H9 (cell line): ENCODE data around the gene TMC1. TPM values are rescaled to one million over a fixed set of nuclear protein-coding genes. Genes with fewer than 3 reads are reported as not detected.
"Not testable (repeated sequence)": the region's sequence is repeated elsewhere in the genome, so short reads cannot be mapped to it uniquely, and the experiment has no call there.

Experiments
- DNase-seq: peaks from one replicate; pipeline ENCODE4 v3.0.0-alpha.2; 2017
- H2AFZ ChIP-seq: one replicate; pipeline ENCODE4 v1.6.1; 2013; ENCODE audit warnings: mild to moderate bottlenecking, low read length, control low read depth, moderate library complexity
- H2AK5ac ChIP-seq: 2 replicates; pipeline ENCODE4 v1.6.1; 2013; ENCODE audit warnings: low read length, control low read depth, mixed read lengths; ENCODE audit not compliant: insufficient read length
- H2BK120ac ChIP-seq: one replicate; pipeline ENCODE4 v1.6.1; 2013; ENCODE audit warnings: low read depth, mild to moderate bottlenecking, low read length, control low read depth, inconsistent platforms; ENCODE audit not compliant: poor library complexity, severe bottlenecking
- H2BK12ac ChIP-seq: 2 replicates; pipeline ENCODE4 v1.6.1; 2013; ENCODE audit warnings: low read length, control low read depth, mixed read lengths, low read depth; ENCODE audit not compliant: insufficient read length
- H2BK15ac ChIP-seq: 2 replicates; pipeline ENCODE4 v1.6.1; 2013; ENCODE audit warnings: low read depth, low read length, control low read depth
- H2BK20ac ChIP-seq: one replicate; pipeline ENCODE4 v1.6.1; 2013; ENCODE audit warnings: low read depth, mild to moderate bottlenecking, low read length, control low read depth, inconsistent platforms; ENCODE audit not compliant: poor library complexity, severe bottlenecking
- H2BK5ac ChIP-seq: 2 replicates; pipeline ENCODE4 v1.6.1; 2013; ENCODE audit warnings: low read length, control low read depth, mixed read lengths; ENCODE audit not compliant: insufficient read length
- H3K14ac ChIP-seq: 2 replicates; pipeline ENCODE4 v1.6.1; 2013; ENCODE audit warnings: low read length, control low read depth; ENCODE audit not compliant: insufficient read depth
- H3K18ac ChIP-seq: 2 replicates; pipeline ENCODE4 v1.6.1; 2013; ENCODE audit warnings: low read depth, mild to moderate bottlenecking, mixed read lengths, low read length, control low read depth; ENCODE audit not compliant: insufficient read length
- H3K23ac ChIP-seq: 2 replicates; pipeline ENCODE4 v1.6.1; 2013; ENCODE audit warnings: low read length, control low read depth, mixed read lengths, low read depth; ENCODE audit not compliant: insufficient read length
- H3K23me2 ChIP-seq: 2 replicates; pipeline ENCODE4 v1.6.1; 2013; ENCODE audit warnings: low read depth, mild to moderate bottlenecking, mixed read lengths, low read length, control low read depth; ENCODE audit not compliant: insufficient read length, poor library complexity, severe bottlenecking
- H3K27ac ChIP-seq: 2 replicates; pipeline ENCODE4 v1.5.1; 2013; ENCODE audit warnings: low read length, control low read depth, mixed read lengths, low read depth; ENCODE audit not compliant: insufficient read length
- H3K27me3 ChIP-seq: 2 replicates; pipeline ENCODE4 v1.6.1; 2013; ENCODE audit warnings: low read length, control low read depth, inconsistent platforms; ENCODE audit not compliant: insufficient read depth
- H3K4ac ChIP-seq: 2 replicates; pipeline ENCODE4 v1.6.1; 2013; ENCODE audit warnings: low read depth, mild to moderate bottlenecking, control low read depth, inconsistent platforms, low read length, moderate library complexity
- H3K4me1 ChIP-seq: 2 replicates; pipeline ENCODE4 v1.6.1; 2013; ENCODE audit warnings: low read length, control low read depth, inconsistent platforms; ENCODE audit not compliant: insufficient read depth
- H3K4me2 ChIP-seq: 2 replicates; pipeline ENCODE4 v1.6.1; 2013; ENCODE audit warnings: low read length, control low read depth, mixed read lengths; ENCODE audit not compliant: insufficient read length, insufficient read depth
- H3K56ac ChIP-seq: 2 replicates; pipeline ENCODE4 v1.6.1; 2013; ENCODE audit warnings: low read depth, mild to moderate bottlenecking, mixed read lengths, low read length, control low read depth; ENCODE audit not compliant: insufficient read length
- H3K79me1 ChIP-seq: 2 replicates; pipeline ENCODE4 v1.6.1; 2013; ENCODE audit warnings: low read depth, mild to moderate bottlenecking, moderate library complexity, low read length, control low read depth, inconsistent platforms; ENCODE audit not compliant: insufficient read depth, poor library complexity, severe bottlenecking
- H3K79me2 ChIP-seq: 2 replicates; pipeline ENCODE4 v1.6.1; 2013; ENCODE audit warnings: low read length, control low read depth, inconsistent platforms; ENCODE audit not compliant: insufficient read depth
- H3K9ac ChIP-seq: 2 replicates; pipeline ENCODE4 v1.6.1; 2013; ENCODE audit warnings: low read length, control low read depth, mixed read lengths; ENCODE audit not compliant: insufficient read length; ENCODE audit errors: extremely low read depth
- H3K9me3 ChIP-seq: one replicate; pipeline ENCODE4 v1.6.1; 2013; ENCODE audit warnings: low read depth, low read length, inconsistent platforms; ENCODE audit not compliant: control insufficient read depth
- H3T11ph ChIP-seq: one replicate; pipeline ENCODE4 v1.6.1; 2013; ENCODE audit warnings: mild to moderate bottlenecking, low read length, control low read depth, inconsistent platforms
- H4K20me1 ChIP-seq: one replicate; pipeline ENCODE4 v1.6.1; 2013; ENCODE audit not compliant: control insufficient read depth, insufficient read length, insufficient read depth
- H4K5ac ChIP-seq: 2 replicates; pipeline ENCODE4 v1.6.1; 2013; ENCODE audit warnings: low read depth, mild to moderate bottlenecking, mixed read lengths, low read length, control low read depth; ENCODE audit not compliant: insufficient read length
- H4K8ac ChIP-seq: replicated peaks from 2 replicates; pipeline ENCODE4 v1.6.1; 2013; ENCODE audit warnings: low read length, control low read depth, mixed read lengths, low read depth; ENCODE audit not compliant: insufficient read length
- H4K91ac ChIP-seq: 2 replicates; pipeline ENCODE4 v1.6.1; 2013; ENCODE audit warnings: low read depth, mild to moderate bottlenecking, moderate library complexity, mixed read lengths, low read length, control low read depth; ENCODE audit not compliant: insufficient read length
- H3K27ac Mint-ChIP-seq, 3 experiments: 2 replicates in 2 of 3; 3 replicates in 1 of 3; pipeline ENCODE4 v1.8.0; 2020 to 2021; ENCODE audit warnings: mixed read lengths in 3 of 3, mild to moderate bottlenecking in 1 of 3, moderate library complexity in 1 of 3
- H3K27me3 Mint-ChIP-seq: 2 replicates; pipeline ENCODE4 v1.8.0; 2021; ENCODE audit warnings: low read depth, mild to moderate bottlenecking, moderate library complexity, mixed read lengths
- H3K36me3 Mint-ChIP-seq, 3 experiments: 2 replicates in 2 of 3; 3 replicates in 1 of 3; pipeline ENCODE4 v1.8.0; 2020 to 2021; ENCODE audit warnings: low read depth in 3 of 3, mixed read lengths in 3 of 3; ENCODE audit not compliant: insufficient read depth in 1 of 3
- H3K4me1 Mint-ChIP-seq, 2 experiments: 2 replicates each; pipeline ENCODE4 v1.8.0; 2020; ENCODE audit warnings: mixed read lengths in 2 of 2
- H3K4me3 Mint-ChIP-seq, 2 experiments: 2 replicates in 1 of 2; 3 replicates in 1 of 2; pipeline ENCODE4 v1.8.0; 2020 to 2021; ENCODE audit warnings: mild to moderate bottlenecking in 2 of 2, mixed read lengths in 2 of 2, moderate library complexity in 1 of 2
- H3K9me3 Mint-ChIP-seq, 2 experiments: 2 replicates in 1 of 2; 3 replicates in 1 of 2; pipeline ENCODE4 v1.8.0; 2020; ENCODE audit warnings: mild to moderate bottlenecking in 2 of 2, mixed read lengths in 2 of 2, moderate library complexity in 1 of 2
- WGBS: extraction: QIAGEN DNeasy Blood & Tissue Kit; methylation state at CpG from one replicate; pipeline ENCODE4 v1.1.7; 2013; ENCODE audit warnings: missing lambda C conversion rate, low lambda C conversion rate, mixed read lengths; ENCODE audit not compliant: insufficient read length; ENCODE audit errors: extremely low coverage; 5-methylcytosine and 5-hydroxymethylcytosine counted together
- long read RNA-seq: library from polyadenylated mRNA; unstranded; transcript quantifications from one replicate; pipeline ENCODE4 v2.0.0, GENCODE V29; 2020
- total RNA-seq: library from RNA; stranded (reverse); gene quantifications from 2 replicates; pipeline ENCODE4 v1.2.1, GENCODE V29; 2021

Gene TMC1
- 2.4 and 2.5 TPM in 2 replicates for total RNA-seq
- long read RNA-seq, partial matches to known transcripts, result 3 of 15 reads
- long read RNA-seq, other reads (novel, unspliced or antisense), result 12 of 15 reads

DNA sequence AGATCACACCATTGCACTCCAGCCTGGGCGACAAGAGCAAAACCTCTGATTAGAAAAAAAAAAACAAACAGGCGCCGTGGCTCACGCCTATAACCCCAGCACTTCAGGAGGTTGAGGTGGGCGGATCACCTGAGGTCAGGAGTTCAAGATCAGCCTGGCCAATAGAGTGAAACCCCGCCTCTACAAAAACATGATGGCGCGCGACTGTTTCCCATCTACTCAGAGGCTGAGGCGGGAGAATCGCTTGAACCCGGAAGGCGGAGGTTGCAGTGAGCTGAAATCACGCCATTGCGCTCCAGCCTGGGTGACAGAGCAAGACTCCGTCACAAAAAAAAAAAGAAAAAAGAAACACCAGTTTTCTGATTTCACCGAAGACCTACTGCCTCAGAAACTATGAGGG lies at the start of gene TMC1:
TSS of gene TMC1 (plus strand) at position 193 of the 400 bp plus-strand sequence. CDS start 127,041 bp downstream, outside the sequence.
- H3K27ac Mint-ChIP-seq, H3K27me3 Mint-ChIP-seq, H3K23me2 ChIP-seq: not testable (repeated sequence)

More for the DNA sequence above, at the start of gene TMC1:
- H3K27me3 ChIP-seq, H3K14ac ChIP-seq, H2BK12ac ChIP-seq, H3T11ph ChIP-seq, H3K36me3 Mint-ChIP-seq, H3K27ac ChIP-seq, H2BK5ac ChIP-seq, H3K23ac ChIP-seq, H3K4me2 ChIP-seq, H3K4me3 Mint-ChIP-seq, DNase-seq, H3K56ac ChIP-seq, H3K4ac ChIP-seq, H3K9ac ChIP-seq, H4K5ac ChIP-seq, H2AK5ac ChIP-seq, H2BK120ac ChIP-seq, H2BK15ac ChIP-seq, H3K79me2 ChIP-seq, H4K91ac ChIP-seq, H4K20me1 ChIP-seq, H3K9me3 ChIP-seq, H3K18ac ChIP-seq, H3K4me1 ChIP-seq, H3K9me3 Mint-ChIP-seq, H4K8ac ChIP-seq, H3K79me1 ChIP-seq, H2BK20ac ChIP-seq, H2AFZ ChIP-seq: not testable (repeated sequence)
- WGBS, result no CpG with 5 or more reads among the region's 17 CpGs
- H3K4me1 Mint-ChIP-seq, result peaks cover 10 to 20% of the 10 kb centered on the region in 2 experiments
